HG03521 (cell line): Measurements from ENCODE around the gene HCN1.
"Not testable (repeated sequence)": the region's sequence is repeated elsewhere in the genome, so short reads cannot be mapped to it uniquely, and the experiment has no call there.

Experiments
- ATAC-seq: cut with Tn5 transposase; IDR thresholded peaks from one replicate; pipeline ENCODE4 v1.9.1; 2021; ENCODE audit warnings: mild to moderate bottlenecking, moderate library complexity; ENCODE audit not compliant: unreplicated experiment

The HCN1 gene

GRCh38 chr5:45437752-45438151 is 258.4 kb downstream of the HCN1 start:
- ATAC-seq: no peak

- no peak for ATAC-seq
These were observed 278.7 kb downstream of the HCN1 start for GRCh38 chr5:45417285-45417998.

GRCh38 chr5:45414620-45415573 is 281.3 kb downstream of the HCN1 start:
- ATAC-seq: no peak

GRCh38 chr5:45411971-45412612 is 284.1 kb downstream of the HCN1 start:
- no peak for ATAC-seq

GRCh38 chr5:45410304-45410995 is 285.7 kb downstream of the HCN1 start:
- ATAC-seq: no peak

GRCh38 chr5:45408067-45408466 is 288.1 kb downstream of the HCN1 start:
- no peak for ATAC-seq

DNA sequence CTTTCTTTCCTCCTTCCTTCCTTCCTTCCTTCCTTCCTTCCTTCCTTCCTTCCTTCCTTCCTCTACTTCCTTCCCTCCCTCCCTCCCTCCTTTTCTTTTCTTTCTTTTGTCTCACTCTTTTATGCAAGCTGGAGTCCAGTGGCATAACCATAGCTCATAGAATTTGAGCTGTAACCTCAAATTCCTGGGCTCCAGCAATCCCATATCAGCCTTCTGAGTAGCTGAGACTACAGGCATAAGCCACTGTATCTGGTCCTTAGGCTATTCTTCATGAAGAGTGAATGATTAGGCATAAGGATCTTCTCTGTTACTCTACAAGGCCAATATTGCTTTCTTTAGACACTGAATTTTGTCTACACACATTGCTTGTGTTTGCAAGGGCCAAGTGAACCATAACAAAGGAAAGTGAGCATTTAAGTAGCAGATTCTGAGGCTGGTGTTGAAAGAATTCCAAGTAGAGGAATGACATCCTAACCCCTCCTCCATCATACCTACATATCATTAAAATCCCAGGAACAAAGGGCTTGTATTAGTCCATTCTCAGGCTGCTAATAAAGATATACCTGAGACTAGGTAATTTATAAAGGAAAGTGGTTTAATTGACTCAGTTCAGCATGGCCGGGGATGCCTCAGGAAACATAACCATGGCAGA is 293.2 kb downstream of the HCN1 start:
- ATAC-seq: no peak

DNA sequence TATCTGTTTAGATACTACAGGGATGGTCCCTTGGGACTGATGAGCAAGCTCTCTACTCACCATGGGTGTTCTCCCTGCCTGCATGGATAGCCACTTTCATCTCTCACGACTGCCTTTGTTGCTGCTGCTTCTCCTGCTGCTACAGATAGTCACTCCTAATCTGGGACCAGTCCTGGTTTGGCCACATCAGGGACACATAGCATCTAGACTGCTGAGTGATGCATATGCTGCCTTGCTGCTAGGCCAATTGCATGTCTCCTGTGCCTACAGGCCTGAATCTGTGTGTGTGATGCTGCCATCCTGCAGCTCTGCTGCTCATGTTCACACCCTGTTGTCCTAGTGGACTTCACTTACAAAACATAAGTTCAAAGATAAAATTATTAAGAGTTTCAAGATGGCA is 297.1 kb downstream of the HCN1 start:
- no peak for ATAC-seq

GRCh38 chr5:45385321-45386058 is 310.7 kb downstream of the HCN1 start:
- no peak for ATAC-seq

GRCh38 chr5:45383985-45384384 is 312.2 kb downstream of the HCN1 start:
- no peak for ATAC-seq

DNA sequence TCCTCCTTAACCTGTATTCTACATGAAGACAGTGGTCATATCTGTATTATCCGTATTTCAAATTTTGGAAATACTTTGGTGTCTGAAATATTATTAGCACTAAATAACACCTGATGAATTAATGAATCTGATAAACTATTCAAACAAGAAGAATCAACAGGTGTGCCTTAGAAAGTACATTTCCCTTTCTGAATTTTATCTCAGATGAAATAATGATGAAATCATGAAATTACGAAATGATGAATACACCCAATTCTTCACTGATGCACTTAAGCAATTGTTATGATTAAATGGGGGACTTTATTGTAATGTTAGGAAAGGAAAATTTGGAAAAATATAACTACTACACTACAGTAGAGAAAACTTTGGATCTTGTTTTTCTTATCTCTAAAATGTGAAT is 313.6 kb downstream of the HCN1 start:
- ATAC-seq: no peak

- no peak for ATAC-seq
These were observed 319.8 kb downstream of the HCN1 start for GRCh38 chr5:45376417-45376816.

- ATAC-seq: no peak
These were observed 323.6 kb downstream of the HCN1 start for GRCh38 chr5:45372629-45373028.

DNA sequence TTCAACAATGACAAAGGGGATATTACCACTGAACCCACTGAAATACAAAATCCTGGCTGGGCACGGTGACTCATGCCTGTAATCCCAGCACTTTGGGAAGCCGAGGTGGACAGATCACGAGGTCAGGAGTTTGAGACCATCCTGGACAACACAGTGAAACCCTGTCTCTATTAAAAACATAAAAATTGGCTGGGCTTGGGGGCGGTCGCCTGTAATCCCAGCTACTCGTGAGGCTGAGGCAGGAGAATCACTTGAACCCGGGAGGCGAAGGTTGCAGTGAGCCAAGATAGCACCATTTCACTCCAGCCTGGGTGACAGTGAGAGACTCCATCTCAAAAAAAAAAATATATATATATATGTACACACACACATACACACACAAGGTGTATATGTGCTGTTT is 324.8 kb downstream of the HCN1 start:
- not testable (repeated sequence) for ATAC-seq

- no peak for ATAC-seq
These were observed 340.8 kb downstream of the HCN1 start for GRCh38 chr5:45355189-45355992.

GRCh38 chr5:45336464-45336863 is 359.7 kb downstream of the HCN1 start:
- ATAC-seq: no peak

GRCh38 chr5:45335978-45336377 is 360.2 kb downstream of the HCN1 start:
- ATAC-seq: no peak

DNA sequence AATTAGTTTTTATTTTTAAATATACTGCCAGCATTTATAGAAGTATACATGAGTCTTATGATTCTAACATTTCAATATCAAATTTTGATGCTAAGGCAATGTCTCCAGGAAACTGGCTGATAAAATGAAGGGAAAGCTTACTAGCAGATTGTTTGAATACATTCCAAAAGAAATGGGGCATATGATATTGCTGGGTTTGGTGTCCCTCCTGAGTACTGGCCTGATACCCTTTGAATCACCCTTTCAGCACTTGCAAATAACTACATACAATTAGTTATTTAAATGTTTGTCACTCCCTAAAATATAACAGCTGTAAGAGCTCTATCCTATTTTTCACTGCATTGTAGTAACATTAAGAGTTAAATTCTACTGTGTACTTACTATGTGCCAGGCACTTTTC is 360.8 kb downstream of the HCN1 start:
- no peak for ATAC-seq

DNA sequence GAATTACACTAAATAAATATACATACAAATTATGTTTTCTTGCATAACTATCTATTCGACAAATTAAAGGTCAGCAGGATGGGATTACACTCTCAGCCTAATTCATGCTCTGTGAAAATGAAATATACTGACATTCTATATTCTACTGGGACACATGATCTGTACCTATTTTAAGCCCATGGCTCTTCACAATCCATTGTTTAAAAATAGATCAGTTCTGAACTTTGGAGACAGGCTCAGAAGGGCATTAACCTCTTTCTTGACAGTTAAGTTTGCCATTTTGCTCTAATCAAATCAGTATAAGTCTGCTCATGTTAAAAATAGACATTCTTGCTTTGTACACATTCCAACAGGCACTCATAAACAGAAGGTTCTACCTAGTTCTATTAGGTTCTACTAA is 361.2 kb downstream of the HCN1 start:
- no peak for ATAC-seq
